CD4-positive, alpha-beta T cell treated with Interleukin-17A for 4 hours (primary cell): ENCODE measurements around the gene DNTT.

ENCODE experiments used
- DNase-seq: peaks from one replicate; pipeline ENCODE4 v3.0.0-alpha.2; 2020; ENCODE audit warnings: mixed read lengths

The DNTT gene

GRCh38 chr10:96387161-96387560, 82.9 kb downstream of the DNTT start:
- no peak for DNase-seq

- DNase-seq, result no peak
Measured at GRCh38 chr10:96387601-96388000, 83.4 kb downstream of the DNTT start.
